ENCODE results near the gene TOP2A. TPM values are rescaled to one million over a fixed set of nuclear protein-coding genes. Genes with fewer than 3 reads are reported as not detected.

The TOP2A gene
- total RNA-seq, 4 donors from 2014 or later, result 0.75 to 8.5 (median 3.7) TPM

- TF ChIP-seq CTCF (IDR thresholded peaks at IDR 0.05; ENCODE audit: low read depth), result no peak
Measured at GRCh38 chr17:40433551-40434415, 16.1 kb upstream of the TOP2A start.

GRCh38 chr17:40432864-40433528 is 15.3 kb upstream of the TOP2A start:
- TF ChIP-seq CTCF (IDR thresholded peaks at IDR 0.05; ENCODE audit: low read depth), result no peak

- no peak for TF ChIP-seq CTCF (IDR thresholded peaks at IDR 0.05; ENCODE audit: low read depth)
Measured at GRCh38 chr17:40431231-40431602, 13.5 kb upstream of the TOP2A start.

- TF ChIP-seq CTCF (IDR thresholded peaks at IDR 0.05; ENCODE audit: low read depth), result no peak
Measured at GRCh38 chr17:40430272-40431230, 12.9 kb upstream of the TOP2A start.

GRCh38 chr17:40427002-40427491 is 9.4 kb upstream of the TOP2A start:
- no peak for TF ChIP-seq CTCF (IDR thresholded peaks at IDR 0.05; ENCODE audit: low read depth)

GRCh38 chr17:40425741-40426140 is 8.0 kb upstream of the TOP2A start:
- no peak for TF ChIP-seq CTCF (IDR thresholded peaks at IDR 0.05; ENCODE audit: low read depth)
